K562 (cell line): ENCODE measurements around the gene ANXA4. TPM values are rescaled to one million over a fixed set of nuclear protein-coding genes. Genes with fewer than 3 reads are reported as not detected.

ENCODE experiments used
- ATAC-seq: fragments of 200-7000 bp; cut with Tn5 transposase; 3 replicates; pipeline ENCODE4 v1.9.1; 2020; ENCODE audit warnings: moderate library complexity
- BruUV-seq: library from RNA; stranded (reverse); fragments of 400-500 nt; replicated peaks from 2 replicates; lab custom pipeline; 2021; lab: Mats Ljungman, UMichigan
- CTCF ChIA-PET: fragments of 300-600 bp; formaldehyde crosslinking; extraction: SDS; loops from one replicate; lab custom pipeline; 2021; ENCODE audit warnings: low intra/inter-chr PET ratio; lab: Yijun Ruan, JAX
- POLR2A ChIA-PET: fragments of 300-600, 350-650 bp; sonication (Branson Sonifier 250); formaldehyde crosslinking; extraction: SDS; loops from one replicate; lab custom pipeline; 2021; ENCODE audit warnings: antibody characterized with exemption, inconsistent platforms; lab: Yijun Ruan, JAX
- DNase-seq, 4 experiments: peaks; one replicate each; pipeline versions ENCODE4 v3.0.0 to v3.0.0-alpha.2; 2011 to 2018; ENCODE audit warnings: low spot score in 3 of 4, mixed read lengths in 3 of 4; ENCODE audit errors: extremely low read depth in 1 of 4
- FAIRE-seq: peaks from 2 replicates; lab custom pipeline; 2011; peaks lifted over from hg19 to GRCh38; lab: Jason Lieb, UNC
- H2AFZ ChIP-seq: 2 replicates; pipeline ENCODE4 v1.6.0; 2011; ENCODE audit warnings: low read depth, low read length, control low read depth, inconsistent platforms
- H3K27ac ChIP-seq: fragments of 200-600 bp; 3 replicates; pipeline ENCODE4 v1.8.0; 2011; ENCODE audit warnings: low read depth, mild to moderate bottlenecking, control low read depth, inconsistent platforms, low read length, moderate library complexity, mixed read lengths; ENCODE audit errors: extremely low read depth
- H3K27me3 ChIP-seq, 2 experiments: fragments of 300-600 bp in 1 of 2; 2 replicates in 1 of 2; 3 replicates in 1 of 2; pipeline versions ENCODE4 v1.6.0 to v1.8.0; 2011; ENCODE audit warnings: inconsistent platforms in 2 of 2, low read length in 2 of 2, mild to moderate bottlenecking in 1 of 2, mixed read lengths in 1 of 2, moderate library complexity in 1 of 2; ENCODE audit not compliant: control insufficient read depth in 2 of 2, insufficient read depth in 2 of 2
- H3K36me3 ChIP-seq: fragments of 300-600 bp; 3 replicates; pipeline ENCODE4 v1.8.0; 2011; ENCODE audit warnings: mild to moderate bottlenecking, low read length, inconsistent platforms; ENCODE audit not compliant: control insufficient read depth, insufficient read depth
- H3K4me1 ChIP-seq, 2 experiments: fragments of 200-600 bp in 1 of 2; replicated peaks in 1 of 2; 2 replicates in 1 of 2; 3 replicates in 1 of 2; pipeline versions ENCODE4 v1.5.1 to v1.8.0; 2011; ENCODE audit warnings: inconsistent platforms in 2 of 2, low read length in 2 of 2, mild to moderate bottlenecking in 1 of 2, mixed read lengths in 1 of 2, moderate library complexity in 1 of 2; ENCODE audit not compliant: control insufficient read depth in 2 of 2, insufficient read depth in 2 of 2
- H3K4me2 ChIP-seq: 2 replicates; pipeline ENCODE4 v1.6.1; 2011; ENCODE audit warnings: low read length, control low read depth, inconsistent platforms, mixed read lengths; ENCODE audit not compliant: insufficient read depth
- H3K4me3 ChIP-seq: fragments of 200-600 bp; sonication (generic), shearing (Covaris generic); 2 replicates; pipeline ENCODE4 v1.5.1; 2016; ENCODE audit warnings: control low read depth, inconsistent platforms
- H3K79me2 ChIP-seq: fragments of 200-600 bp; 3 replicates; pipeline ENCODE4 v1.8.0; 2011; ENCODE audit warnings: low read length, inconsistent platforms; ENCODE audit not compliant: control insufficient read depth, insufficient read depth
- H3K9ac ChIP-seq, 2 experiments: 2 replicates each; pipeline versions ENCODE4 v1.6.0 to v1.6.1; 2011; ENCODE audit warnings: low read depth in 2 of 2, low read length in 2 of 2, control low read depth in 1 of 2, inconsistent platforms in 1 of 2, mild to moderate bottlenecking in 1 of 2, mixed read lengths in 1 of 2; ENCODE audit not compliant: insufficient read depth in 1 of 2
- H3K9me1 ChIP-seq: one replicate; pipeline ENCODE4 v1.6.0; 2011; ENCODE audit warnings: inconsistent platforms, mild to moderate bottlenecking, low read length, moderate library complexity; ENCODE audit not compliant: control insufficient read depth, insufficient read depth
- H3K9me3 ChIP-seq: replicated peaks from 2 replicates; pipeline ENCODE4 v1.5.1; 2011; ENCODE audit warnings: low read depth, low read length, inconsistent platforms; ENCODE audit not compliant: control insufficient read depth, insufficient read depth
- H4K20me1 ChIP-seq: replicated peaks from 2 replicates; pipeline ENCODE4 v1.6.1; 2011; ENCODE audit warnings: low read length, inconsistent platforms, mixed read lengths; ENCODE audit not compliant: control insufficient read depth, insufficient read depth
- ARHGAP35 ChIP-seq: fragments of 450-650 bp; IDR thresholded peaks from 2 replicates; pipeline ENCODE4 v1.6.1; 2018; ENCODE audit not compliant: partially characterized antibody
- CEBPB ChIP-seq: fragments of 450-650 bp; IDR thresholded peaks from 2 replicates; pipeline ENCODE4 v1.6.1; 2016; ENCODE audit warnings: missing genetic modification characterization, missing compliant biosample characterization
- CEBPG ChIP-seq, 3 experiments: fragments of 200-800 bp in 1 of 3; sonication (Bioruptor generic) in 1 of 3; sonication (generic) in 1 of 3; formaldehyde crosslinking in 1 of 3; IDR thresholded peaks in 2 of 3; conservative IDR thresholded peaks in 1 of 3; 2 replicates each; pipeline versions ENCODE4 v1.6.1 to v1.8.0; 2016 to 2022; ENCODE audit warnings: missing compliant biosample characterization in 2 of 3, missing genetic modification characterization in 2 of 3, mild to moderate bottlenecking in 1 of 3, missing genetic modification reagents in 1 of 3
- GTF2E2 ChIP-seq: fragments of 200-800 bp; sonication (Bioruptor generic); IDR thresholded peaks from 2 replicates; pipeline ENCODE4 v1.6.1; 2016; ENCODE audit warnings: missing genetic modification characterization, missing compliant biosample characterization
- SPI1 ChIP-seq: IDR thresholded peaks from 2 replicates; pipeline ENCODE4 v1.6.1; 2011; ENCODE audit warnings: low read depth, low read length, control low read depth, borderline replicate concordance
- SRSF9 ChIP-seq: fragments of 200-400 bp; formaldehyde crosslinking; IDR thresholded peaks from 2 replicates; pipeline ENCODE4 v1.6.1; 2017; ENCODE audit warnings: low read depth, low read length, borderline replicate concordance
- TCF7L2 ChIP-seq: fragments of 150-350 bp; IDR thresholded peaks from 2 replicates; pipeline ENCODE4 v1.6.1; 2016; ENCODE audit warnings: low read depth, mild to moderate bottlenecking, low read length, moderate library complexity
- ZNF3 ChIP-seq: fragments of 250-450 bp; sonication (Bioruptor Pico); IDR thresholded peaks from 2 replicates; pipeline ENCODE4 v1.5.0; 2021; ENCODE audit warnings: mild to moderate bottlenecking, moderate library complexity
- WGBS: fragments of 100-300 bp; shearing (Covaris generic); methylation state at CpG from one replicate; pipeline ENCODE4 v1.1.6; 2016; ENCODE audit warnings: low coverage, mixed read lengths; ENCODE audit not compliant: insufficient coverage; ENCODE audit errors: missing lambda C conversion rate; 5-methylcytosine and 5-hydroxymethylcytosine counted together
- in situ Hi-C: fragments of 300-500 bp; cut with MboI; formaldehyde crosslinking; loops from 4 replicates; pipeline ENCODE4 v1.15.0; 2018; ENCODE audit warnings: inconsistent platforms, mixed read lengths
- intact Hi-C: fragments of 100-400 bp; cut with micrococcal nuclease; formaldehyde crosslinking; loops from 2 replicates; pipeline ENCODE4 v1.14.2; 2022
- polyA plus RNA-seq, 8 experiments: library from polyadenylated mRNA; depleted of rRNA in 4 of 8; stranded (reverse) in 5 of 8; unstranded in 3 of 8; fragments of >200 nt; fragmentation: Nextera tagmentation in 2 of 8; fragmentation: Illumina TruSeq in 1 of 8; extraction: Ambion mirVana in 2 of 8; extraction: Trizol in 1 of 8; gene quantifications; 2 replicates each; pipeline versions ENCODE4 v1.2.1 to v1.2.3, GENCODE V29; 2011 to 2014; ENCODE audit warnings: inconsistent platforms in 1 of 8, missing spikeins in 1 of 8
- total RNA-seq, 7 experiments: library from RNA; depleted of rRNA in 6 of 7; stranded (reverse); fragments of >200 nt in 6 of 7; fragmentation: Illumina TruSeq in 2 of 7; extraction: Trizol in 2 of 7; gene quantifications; 2 replicates each; pipeline versions ENCODE4 v1.2.1 to v1.2.3, GENCODE V29; 2011 to 2021; ENCODE audit warnings: low replicate concordance in 1 of 7

The ANXA4 gene
- total and polyA plus RNA-seq, 9 of the 15 experiments (the other 6 are each of a cell fraction or from before 2014, with no cell fraction given) = 3.4 to 13.6 (median 11.6) TPM

DNA sequence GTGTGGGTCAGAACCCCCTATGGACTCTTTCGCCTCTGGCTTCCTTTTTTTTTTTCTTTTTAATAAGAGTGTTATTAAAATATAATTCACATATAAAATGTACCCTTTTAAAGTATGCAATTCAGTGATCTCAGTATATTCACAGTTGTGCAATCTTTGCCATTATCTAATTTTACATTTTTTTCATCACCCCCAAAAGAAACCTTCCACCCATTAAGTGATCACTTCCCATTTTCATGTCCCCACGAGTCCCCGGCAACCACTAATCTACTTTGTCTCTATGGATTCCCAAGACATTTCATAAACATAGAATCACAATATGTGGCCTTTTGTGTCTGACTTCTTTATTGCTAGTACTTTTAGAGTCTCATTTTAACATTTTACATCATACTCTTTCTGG lies 38.7 kb upstream of the ANXA4 start:
- 29% methylated on average over 2 of the region's 3 CpGs for WGBS
- H3K27me3 ChIP-seq = peaks cover 0 to 4% of the 10 kb centered on the region in 2 experiments; a peak in 2 of 5 replicates
- TF ChIP-seq GTF2E2 = no peak
- no peak for TF ChIP-seq SRSF9
- TF ChIP-seq ZNF3 (CRISPR knock-in tag) = no peak
- TF ChIP-seq ARHGAP35 = no peak
- no peak for TF ChIP-seq TCF7L2
- TF ChIP-seq SPI1 = 0 out of 2 replicates have a peak, but pooled peaks have one; percentile 27
- TF ChIP-seq CEBPB (tag) = peak; percentile 67
- no peak for TF ChIP-seq CEBPG (CRISPR knock-in tag; IDR thresholded peaks at IDR 0.05)
- TF ChIP-seq CEBPG (tag; conservative IDR thresholded peaks at IDR 0.05 in 1 of 2, IDR thresholded peaks at IDR 0.05 in 1 of 2) = 0 out of 4 replicates have a peak, but pooled peaks have one; percentile 7 to 19
- H4K20me1 ChIP-seq = no peaks in the 10 kb centered on the region
- H3K9ac ChIP-seq = no peak overlapping the region
- no peak overlapping the region for H3K4me3 ChIP-seq
- no peak overlapping the region for H2AFZ ChIP-seq
- no peak overlapping the region for H3K27ac ChIP-seq
- ChIA-PET POLR2A (no interaction called here), CTCF (no interaction called here)
- no TSS peak for BruUV-seq
- no peaks in the 10 kb centered on the region for H3K9me3 ChIP-seq
- no peaks in the 10 kb centered on the region for H3K9me1 ChIP-seq
- no peak for DNase-seq
- FAIRE-seq = no peak
- no peaks in the 10 kb centered on the region for H3K79me2 ChIP-seq
- no peaks in the 10 kb centered on the region for H3K36me3 ChIP-seq
- no peak overlapping the region for H3K4me2 ChIP-seq
- intact Hi-C loops = no loop called here
- no peak for ATAC-seq
- no peaks in the 10 kb centered on the region for H3K4me1 ChIP-seq
- in situ Hi-C loops = loop anchor here (25.0 kb wide), 1 partner anchor 666 kb away; no protein-coding TSS in a partner anchor
